T-helper 1 cell treated with Interleukin-12 subunit alpha and Interleukin-12 subunit beta and Interleukin-4 antibody, amounts not matched to agents 30 ng/mL and 1 ng/mL, for 36 hours (primary cell): ENCODE data around the gene KRTAP19-4. TPM values are rescaled to one million over a fixed set of nuclear protein-coding genes. Genes with fewer than 3 reads are reported as not detected.

Source experiments
- intact Hi-C: fragments of 100-400 bp; cut with micrococcal nuclease; formaldehyde crosslinking; loops from one replicate; pipeline ENCODE4 v1.15.1; 2024
- total RNA-seq: library from RNA; stranded (reverse); gene quantifications from 2 replicates; pipeline ENCODE4 v1.2.3, GENCODE V29; 2022

KRTAP19-4 gene, protein sequence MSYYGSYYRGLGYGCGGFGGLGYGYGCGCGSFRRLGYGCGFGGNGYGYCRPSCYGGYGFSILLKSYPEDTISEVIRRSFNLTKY
- total RNA-seq = not detected in 2 replicates

- intact Hi-C loops = no loop called here
Measured at GRCh38 chr21:30497065-30497464, at the start of gene KRTAP19-4. Gene KRTAP19-4 (minus strand): TSS chr21:30497165. CDS start chr21:30497110, 55 bp downstream.

DNA sequence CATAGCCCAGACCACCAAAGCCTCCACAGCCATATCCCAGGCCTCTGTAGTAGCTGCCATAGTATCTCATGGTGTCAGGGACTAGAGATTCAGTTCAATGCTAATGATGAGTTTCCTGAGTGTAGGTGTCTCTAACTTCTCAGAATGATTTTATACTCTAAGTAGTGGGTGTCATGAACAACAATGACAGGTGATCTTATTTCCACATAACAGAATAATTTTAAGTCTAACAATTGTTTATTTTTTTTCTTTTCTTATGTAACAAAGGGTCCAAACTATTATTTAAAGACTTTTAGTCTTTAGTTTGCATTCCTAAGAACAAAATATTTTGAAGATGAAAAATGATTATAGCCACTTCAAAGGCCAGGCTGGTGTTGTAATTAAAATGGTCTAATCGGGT lies 44.8 kb upstream of the KRTAP19-4 start, which contains the start of gene KRTAP19-6:
KRTAP19-6 (minus strand) TSS at position 101 of the 400 bp plus-strand sequence; CDS start at position 70, 31 bp downstream.
- intact Hi-C loops = no loop called here

DNA sequence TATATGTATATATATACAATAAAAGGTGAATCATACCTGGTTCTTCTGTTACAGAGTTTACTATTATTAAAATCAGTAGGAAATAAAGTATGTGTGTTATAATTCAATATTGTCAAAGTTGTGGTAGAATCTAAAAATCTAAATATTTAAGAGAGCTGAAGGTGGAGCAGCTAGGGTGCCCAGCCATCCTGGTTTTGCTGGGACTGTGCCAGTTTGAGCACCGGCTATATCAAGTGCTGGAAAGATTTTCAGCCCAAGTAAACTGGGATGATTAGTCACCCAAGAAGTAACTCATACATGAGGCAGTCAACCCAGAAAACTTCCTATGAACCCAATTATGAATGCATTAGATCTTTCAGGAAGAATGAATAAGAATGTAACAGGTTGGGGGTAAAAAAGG lies 21.9 kb upstream of the KRTAP19-4 start:
- intact Hi-C loops = no loop called here

GRCh38 chr21:30515681-30516080 lies 18.7 kb upstream of the KRTAP19-4 start:
- intact Hi-C loops = no loop called here

- intact Hi-C loops = loop anchor here (10.0 kb wide), 1 partner anchor 1099 kb away; no protein-coding TSS in a partner anchor
Measured at GRCh38 chr21:30505621-30506205, 8.7 kb upstream of the KRTAP19-4 start.

DNA sequence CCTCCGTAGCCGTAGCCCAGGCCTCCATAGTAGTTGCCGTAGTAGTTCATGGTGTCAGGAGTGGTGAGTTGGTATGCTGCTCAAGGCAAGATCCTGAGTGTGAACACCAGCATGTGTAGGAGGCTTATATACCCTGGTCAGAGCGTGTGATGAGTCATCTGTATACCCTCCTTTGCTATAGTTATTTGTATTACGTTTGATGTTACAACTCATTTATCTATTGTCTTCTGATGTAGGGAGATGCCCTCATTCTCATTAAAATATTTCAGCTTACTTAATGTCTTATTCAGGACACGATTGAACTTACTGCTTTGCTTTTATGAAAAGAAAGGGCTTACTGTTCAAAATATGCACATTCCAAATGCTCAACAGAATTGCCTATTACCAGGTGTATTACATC lies 5.1 kb upstream of the KRTAP19-4 start, which contains the start of gene KRTAP19-5:
KRTAP19-5 (minus strand) TSS at position 101 of the 400 bp plus-strand sequence; CDS start at position 50, 51 bp downstream.
- intact Hi-C loops = loop anchor here (10.0 kb wide), 1 partner anchor 1103 kb away; no protein-coding TSS in a partner anchor

GRCh38 chr21:30491963-30492428 lies 5.0 kb downstream of the KRTAP19-4 start, which contains the start of gene KRTAP19-3:
Gene KRTAP19-3 (minus strand): TSS chr21:30492013. CDS start chr21:30491957, 56 bp downstream.
- intact Hi-C loops = no loop called here

DNA sequence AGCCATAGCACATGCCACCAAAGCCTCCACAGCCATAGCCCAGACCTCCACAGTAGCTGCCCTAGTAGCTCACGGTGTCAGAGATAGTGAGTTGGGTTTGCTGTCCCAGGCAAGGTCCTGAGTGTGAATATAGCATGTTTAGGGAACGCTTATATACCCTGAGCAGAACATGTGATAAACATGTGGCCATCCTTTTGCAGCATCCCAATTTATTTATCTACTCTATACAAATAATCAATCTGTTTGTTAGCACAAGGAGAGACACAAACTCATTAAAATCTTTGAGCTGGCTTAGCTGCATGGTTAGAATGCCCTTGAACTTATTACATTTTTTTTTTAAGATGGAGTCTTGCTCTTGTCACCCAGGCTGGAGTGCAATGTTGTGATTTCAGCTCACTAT lies 9.6 kb downstream of the KRTAP19-4 start, which contains the start of gene KRTAP19-2:
KRTAP19-2 (minus strand) TSS at position 101 of the 400 bp plus-strand sequence; CDS start at position 13, 88 bp downstream.
- intact Hi-C loops = no loop called here

DNA sequence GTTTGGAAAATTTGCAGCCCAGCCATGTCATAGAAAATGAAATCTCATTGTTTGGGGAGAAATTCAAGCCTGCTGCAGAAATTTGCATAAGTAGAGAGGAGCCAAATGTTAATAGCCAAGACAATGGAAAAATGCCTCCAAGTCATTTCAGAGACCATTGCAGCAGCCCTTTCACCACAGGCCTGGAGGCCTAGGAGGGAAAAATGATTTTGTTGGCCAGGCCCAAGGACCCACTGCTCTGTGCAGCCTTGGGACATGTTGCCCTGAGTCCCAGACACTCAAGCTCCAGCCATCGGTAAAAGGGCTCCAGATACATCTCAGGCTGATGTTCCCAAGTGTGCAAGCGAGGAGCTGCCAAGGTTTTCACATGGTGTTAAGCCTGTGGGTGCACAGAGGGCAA lies 10.8 kb downstream of the KRTAP19-4 start:
- intact Hi-C loops = no loop called here

DNA sequence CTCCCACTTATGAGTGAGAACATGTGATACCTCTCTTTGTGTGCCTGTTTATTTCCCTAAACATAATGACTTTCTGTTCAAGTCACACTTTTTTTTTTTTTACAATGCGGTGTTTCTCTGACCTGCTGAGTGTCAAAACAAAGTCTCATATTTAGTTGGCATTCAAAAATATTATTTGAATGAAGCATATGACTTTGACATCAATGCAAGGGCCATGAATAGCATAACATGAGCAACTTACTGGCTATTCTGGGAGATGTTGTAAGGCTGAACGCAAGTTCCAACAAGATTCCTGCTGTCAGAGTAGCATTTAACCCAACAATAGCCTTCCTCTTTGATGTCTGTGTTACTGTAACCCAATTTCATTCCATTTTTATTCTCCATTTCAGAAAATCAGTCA lies 14.8 kb downstream of the KRTAP19-4 start:
- intact Hi-C loops = no loop called here

GRCh38 chr21:30480145-30480544 lies 16.8 kb downstream of the KRTAP19-4 start, which contains the start of gene KRTAP19-1:
Gene KRTAP19-1 (minus strand): TSS chr21:30480367. CDS start chr21:30480317, 50 bp downstream.
- intact Hi-C loops = no loop called here

DNA sequence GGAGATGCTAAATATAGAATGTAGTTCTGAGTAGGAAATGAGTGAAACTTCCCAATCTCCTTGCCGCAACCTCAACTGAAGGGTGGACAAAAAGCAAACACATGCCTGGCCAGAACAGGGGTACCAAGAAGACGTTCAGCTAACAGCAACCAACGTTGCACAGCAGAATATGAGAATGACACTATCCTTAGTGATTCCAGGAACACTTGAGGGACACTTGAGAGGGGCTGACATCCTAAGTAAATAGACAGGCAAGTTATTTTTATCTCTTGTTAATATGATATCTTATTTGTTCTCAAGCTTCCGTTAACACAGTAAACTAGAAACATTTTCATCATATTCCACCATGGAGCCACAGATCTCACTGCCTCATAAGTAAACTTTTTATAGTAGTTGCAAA lies 17.7 kb downstream of the KRTAP19-4 start:
- intact Hi-C loops = no loop called here

- intact Hi-C loops = no loop called here
Measured at GRCh38 chr21:30478004-30478403, 19.0 kb downstream of the KRTAP19-4 start.

GRCh38 chr21:30468900-30469714 lies 27.9 kb downstream of the KRTAP19-4 start:
- intact Hi-C loops = no loop called here

DNA sequence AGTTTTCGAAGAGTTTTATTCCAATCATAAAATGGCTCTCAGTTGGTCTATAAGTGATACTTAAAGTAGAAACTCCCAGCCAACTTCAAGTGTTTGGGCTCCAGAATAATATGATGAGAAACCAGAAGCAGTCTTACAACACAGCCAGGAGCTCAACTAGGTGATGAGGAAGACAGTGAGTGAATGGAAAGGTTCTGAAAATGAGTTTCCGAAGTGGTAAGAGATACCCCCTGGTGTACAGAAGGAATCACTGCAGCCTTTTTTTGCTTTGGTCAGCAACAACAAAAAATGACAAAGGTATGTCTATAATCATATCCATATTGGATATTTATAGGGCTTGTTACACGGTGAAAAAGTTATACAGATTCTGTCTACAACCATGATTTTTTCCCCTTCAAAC lies 33.3 kb downstream of the KRTAP19-4 start:
- intact Hi-C loops = no loop called here

GRCh38 chr21:30448514-30448913 lies 48.5 kb downstream of the KRTAP19-4 start:
- intact Hi-C loops = no loop called here

- intact Hi-C loops = no loop called here
Measured at GRCh38 chr21:30447056-30447455, 49.9 kb downstream of the KRTAP19-4 start.
